ENCODE measurements around the gene PLXNA4.

The PLXNA4 gene

DNA sequence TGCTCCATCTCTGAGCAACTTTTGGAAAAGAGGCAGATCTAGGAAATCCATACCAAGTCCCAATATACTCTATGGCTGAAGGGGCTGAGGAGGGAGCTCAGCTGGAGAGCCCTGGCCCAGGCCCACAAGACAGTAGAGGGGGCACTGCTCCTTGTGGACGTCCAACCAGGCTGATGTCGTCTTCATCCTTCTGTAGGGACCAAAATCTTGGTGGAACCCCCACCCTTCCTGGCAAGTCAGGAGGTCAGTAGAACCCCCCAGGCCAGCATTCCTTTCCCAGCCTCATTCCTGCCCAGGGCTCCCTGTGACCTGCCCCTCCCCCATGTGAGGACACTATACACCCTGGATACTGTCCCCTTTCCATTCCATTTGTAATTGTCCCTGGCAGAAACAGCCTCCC lies 152.0 kb downstream of the PLXNA4 start (continued):
- TF ChIP-seq WT1 (tag by site-specific recombination; IDR thresholded peaks at IDR 0.05) (no peak), ZNF704 (tag by site-specific recombination; IDR thresholded peaks at IDR 0.05) (no peak), ZNF654 (tag by site-specific recombination; IDR thresholded peaks at IDR 0.05; ENCODE audit: low read depth) (no peak), ZNF26 (tag by site-specific recombination; IDR thresholded peaks at IDR 0.05) (no peak), HOXD13 (CRISPR knock-in tag; IDR thresholded peaks at IDR 0.05; ENCODE audit: borderline replicate concordance) (no peak), ZNF639 (tag by site-specific recombination; IDR thresholded peaks at IDR 0.05) (no peak), ZNF449 (tag by site-specific recombination; IDR thresholded peaks at IDR 0.05) (no peak), ZNF664 (tag by site-specific recombination; IDR thresholded peaks at IDR 0.05) (no peak), KLF10 (tag by site-specific recombination; IDR thresholded peaks at IDR 0.05) (no peak), ZIC2 (tag by site-specific recombination; IDR thresholded peaks at IDR 0.05) (no peak)
- TF ChIP-seq, protein P1, sequence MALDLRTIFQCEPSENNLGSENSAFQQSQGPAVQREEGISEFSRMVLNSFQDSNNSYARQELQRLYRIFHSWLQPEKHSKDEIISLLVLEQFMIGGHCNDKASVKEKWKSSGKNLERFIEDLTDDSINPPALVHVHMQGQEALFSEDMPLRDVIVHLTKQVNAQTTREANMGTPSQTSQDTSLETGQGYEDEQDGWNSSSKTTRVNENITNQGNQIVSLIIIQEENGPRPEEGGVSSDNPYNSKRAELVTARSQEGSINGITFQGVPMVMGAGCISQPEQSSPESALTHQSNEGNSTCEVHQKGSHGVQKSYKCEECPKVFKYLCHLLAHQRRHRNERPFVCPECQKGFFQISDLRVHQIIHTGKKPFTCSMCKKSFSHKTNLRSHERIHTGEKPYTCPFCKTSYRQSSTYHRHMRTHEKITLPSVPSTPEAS (tag by site-specific recombination; IDR thresholded peaks at IDR 0.05) = no peak
- TF ChIP-seq, protein P2, sequence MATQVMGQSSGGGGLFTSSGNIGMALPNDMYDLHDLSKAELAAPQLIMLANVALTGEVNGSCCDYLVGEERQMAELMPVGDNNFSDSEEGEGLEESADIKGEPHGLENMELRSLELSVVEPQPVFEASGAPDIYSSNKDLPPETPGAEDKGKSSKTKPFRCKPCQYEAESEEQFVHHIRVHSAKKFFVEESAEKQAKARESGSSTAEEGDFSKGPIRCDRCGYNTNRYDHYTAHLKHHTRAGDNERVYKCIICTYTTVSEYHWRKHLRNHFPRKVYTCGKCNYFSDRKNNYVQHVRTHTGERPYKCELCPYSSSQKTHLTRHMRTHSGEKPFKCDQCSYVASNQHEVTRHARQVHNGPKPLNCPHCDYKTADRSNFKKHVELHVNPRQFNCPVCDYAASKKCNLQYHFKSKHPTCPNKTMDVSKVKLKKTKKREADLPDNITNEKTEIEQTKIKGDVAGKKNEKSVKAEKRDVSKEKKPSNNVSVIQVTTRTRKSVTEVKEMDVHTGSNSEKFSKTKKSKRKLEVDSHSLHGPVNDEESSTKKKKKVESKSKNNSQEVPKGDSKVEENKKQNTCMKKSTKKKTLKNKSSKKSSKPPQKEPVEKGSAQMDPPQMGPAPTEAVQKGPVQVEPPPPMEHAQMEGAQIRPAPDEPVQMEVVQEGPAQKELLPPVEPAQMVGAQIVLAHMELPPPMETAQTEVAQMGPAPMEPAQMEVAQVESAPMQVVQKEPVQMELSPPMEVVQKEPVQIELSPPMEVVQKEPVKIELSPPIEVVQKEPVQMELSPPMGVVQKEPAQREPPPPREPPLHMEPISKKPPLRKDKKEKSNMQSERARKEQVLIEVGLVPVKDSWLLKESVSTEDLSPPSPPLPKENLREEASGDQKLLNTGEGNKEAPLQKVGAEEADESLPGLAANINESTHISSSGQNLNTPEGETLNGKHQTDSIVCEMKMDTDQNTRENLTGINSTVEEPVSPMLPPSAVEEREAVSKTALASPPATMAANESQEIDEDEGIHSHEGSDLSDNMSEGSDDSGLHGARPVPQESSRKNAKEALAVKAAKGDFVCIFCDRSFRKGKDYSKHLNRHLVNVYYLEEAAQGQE (tag by site-specific recombination; IDR thresholded peaks at IDR 0.05) = no peak
- TF ChIP-seq, protein P3, sequence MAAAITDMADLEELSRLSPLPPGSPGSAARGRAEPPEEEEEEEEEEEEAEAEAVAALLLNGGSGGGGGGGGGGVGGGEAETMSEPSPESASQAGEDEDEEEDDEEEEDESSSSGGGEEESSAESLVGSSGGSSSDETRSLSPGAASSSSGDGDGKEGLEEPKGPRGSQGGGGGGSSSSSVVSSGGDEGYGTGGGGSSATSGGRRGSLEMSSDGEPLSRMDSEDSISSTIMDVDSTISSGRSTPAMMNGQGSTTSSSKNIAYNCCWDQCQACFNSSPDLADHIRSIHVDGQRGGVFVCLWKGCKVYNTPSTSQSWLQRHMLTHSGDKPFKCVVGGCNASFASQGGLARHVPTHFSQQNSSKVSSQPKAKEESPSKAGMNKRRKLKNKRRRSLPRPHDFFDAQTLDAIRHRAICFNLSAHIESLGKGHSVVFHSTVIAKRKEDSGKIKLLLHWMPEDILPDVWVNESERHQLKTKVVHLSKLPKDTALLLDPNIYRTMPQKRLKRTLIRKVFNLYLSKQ (tag by site-specific recombination; IDR thresholded peaks at IDR 0.05; ENCODE audit: borderline replicate concordance) = no peak

DNA sequence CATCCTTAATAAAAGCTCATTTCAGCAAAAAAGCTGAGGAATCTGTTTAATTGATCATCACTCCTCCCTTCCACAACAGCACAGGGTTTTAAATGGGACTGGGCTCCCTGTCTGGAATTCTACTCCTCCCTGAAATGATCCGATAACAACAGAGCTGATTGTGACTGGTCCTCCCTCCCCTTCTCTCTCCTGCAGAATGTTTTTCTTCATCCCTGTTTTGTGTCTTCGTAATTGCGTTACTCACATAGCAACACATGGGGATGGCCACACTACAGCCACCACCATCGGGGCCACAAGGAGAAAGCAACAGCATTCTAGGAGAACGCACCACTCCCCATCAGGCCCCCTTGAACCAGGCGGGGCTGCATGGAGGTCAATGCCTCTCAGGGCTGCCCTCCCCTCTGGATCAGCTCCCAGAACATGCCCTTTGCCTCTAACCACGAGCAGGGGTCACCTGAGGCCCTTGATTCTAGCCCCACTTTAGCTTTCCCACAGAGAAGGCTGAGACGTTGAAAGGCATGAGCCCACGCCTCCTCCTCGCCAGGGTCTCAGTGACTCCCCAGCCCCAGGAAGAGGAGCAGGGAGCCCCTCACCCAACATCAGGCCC lies 152.6 kb downstream of the PLXNA4 start:
- Histone ChIP-seq H3K4me1 (ENCODE audit: control insufficient read depth, insufficient read depth, low read length) (no peaks in the 10 kb centered on the region), H3K36me3 (ENCODE audit: control insufficient read depth in 2 of 2, insufficient read depth in 1 of 2, low read length in 2 of 2) (no peaks in the 10 kb centered on the region), H3K4me3 (ENCODE audit: low read depth, low read length) (no peak overlapping the region), H3K27ac (ENCODE audit: extremely low read depth, low read depth, low read length) (no peak overlapping the region), H3K9me3 (ENCODE audit: control insufficient read depth, insufficient read depth, low read depth, low read length) (no peaks in the 10 kb centered on the region)
- CTCF ChIA-PET = interaction anchor here (0.5 kb wide), 1 partner anchor 287 kb away, joined by 4 read pairs; no protein-coding TSS in a partner anchor
- POLR2A ChIA-PET = no interaction called here
- no peak for TF ChIP-seq ZNF214 (tag by site-specific recombination; IDR thresholded peaks at IDR 0.05; ENCODE audit: borderline replicate concordance)
- TF ChIP-seq ZNF629 (tag by site-specific recombination; IDR thresholded peaks at IDR 0.05) = no peak

All from HEK293 (cell line).